Measurements from ENCODE around the gene SPDYE6. TPM values are rescaled to one million over a fixed set of nuclear protein-coding genes. Genes with fewer than 3 reads are reported as not detected.
A peak's percentile ranks its signal among the peaks of the same experiment; 100 is the strongest.

The SPDYE6 gene
- total RNA-seq, 4 donors from 2014 or later = not detected

- Histone ChIP-seq H3K27ac (no peak overlapping the region), H3K4me3 (no peak overlapping the region), H3K36me3 (peaks cover 0 to 34% (median 0%) of the 10 kb centered on the region in 3 donors), H3K9me3 (no peaks in the 10 kb centered on the region), H3K27me3 (peaks cover 0 to 7% of the 10 kb centered on the region in 2 donors), H3K4me1 (peaks cover 0 to 8% (median 0%) of the 10 kb centered on the region in 4 donors)
- WGBS, 2 donors = 72 to 78% methylated on average over 32 to 37 of the region's 37 CpGs
- no peak for TF ChIP-seq POLR2A (IDR thresholded peaks at IDR 0.05)
- TF ChIP-seq EP300 (IDR thresholded peaks at IDR 0.05) = no peak
- TF ChIP-seq CTCF (IDR thresholded peaks at IDR 0.05) = no peak
- DNase-seq (ENCODE audit: low spot score in 2 of 2) = no peak
Observed at GRCh38 chr7:102320601-102321350, 35.5 kb downstream of the SPDYE6 start.

GRCh38 chr7:102320181-102320580 lies 36.1 kb downstream of the SPDYE6 start:
- 91 to 95% methylated on average over 7 to 14 of the region's 14 CpGs for WGBS, 2 donors
- Histone ChIP-seq H3K4me3 (no peak overlapping the region), H3K4me1 (peaks cover 0 to 8% (median 0%) of the 10 kb centered on the region in 4 donors), H3K36me3 (peaks cover 0 to 37% (median 0%) of the 10 kb centered on the region in 3 donors), H3K27ac (no peak overlapping the region), H3K27me3 (peaks cover 0 to 7% of the 10 kb centered on the region in 2 donors), H3K9me3 (no peaks in the 10 kb centered on the region)
- TF ChIP-seq EP300 (IDR thresholded peaks at IDR 0.05) (no peak), POLR2A (IDR thresholded peaks at IDR 0.05) (no peak), CTCF (IDR thresholded peaks at IDR 0.05) (no peak)
- DNase-seq (ENCODE audit: low spot score in 2 of 2) = peak in 1 of 2 donors; percentile 5

- Histone ChIP-seq H3K27me3 (peaks cover 0 to 7% of the 10 kb centered on the region in 2 donors), H3K27ac (no peak overlapping the region), H3K4me3 (no peak overlapping the region), H3K36me3 (peaks cover 0 to 42% (median 0%) of the 10 kb centered on the region in 3 donors), H3K9me3 (no peaks in the 10 kb centered on the region), H3K4me1 (peaks cover 0 to 8% (median 0%) of the 10 kb centered on the region in 4 donors)
- WGBS, 2 donors = 77 to 86% methylated on average over 3 of the region's 3 CpGs
- TF ChIP-seq POLR2A (IDR thresholded peaks at IDR 0.05) (no peak), EP300 (IDR thresholded peaks at IDR 0.05) (no peak), CTCF (IDR thresholded peaks at IDR 0.05) (no peak)
- no peak for DNase-seq (ENCODE audit: low spot score in 2 of 2)
Observed at GRCh38 chr7:102319671-102320070, 36.6 kb downstream of the SPDYE6 start.

GRCh38 chr7:102318482-102318971 lies 37.7 kb downstream of the SPDYE6 start:
- peaks cover 0 to 50% (median 0%) of the 10 kb centered on the region in 3 donors for H3K36me3 ChIP-seq
- H3K4me1 ChIP-seq = peaks cover 0 to 8% (median 0%) of the 10 kb centered on the region in 4 donors
- 83 to 86% methylated on average over 6 to 7 of the region's 7 CpGs for WGBS, 2 donors
- DNase-seq (ENCODE audit: low spot score in 2 of 2) = no peak
- peaks cover 0 to 7% of the 10 kb centered on the region in 2 donors for H3K27me3 ChIP-seq
- no peak overlapping the region for H3K4me3 ChIP-seq
- no peak for TF ChIP-seq CTCF (IDR thresholded peaks at IDR 0.05)
- TF ChIP-seq EP300 (IDR thresholded peaks at IDR 0.05) = no peak
- TF ChIP-seq POLR2A (IDR thresholded peaks at IDR 0.05) = no peak
- no peak overlapping the region for H3K27ac ChIP-seq
- H3K9me3 ChIP-seq = no peaks in the 10 kb centered on the region
